Stimulated activated CD4-positive, alpha-beta T cell treated with anti-CD3 and anti-CD28 coated beads, Interleukin-15, amount 100 ng/mL, for 24 hours (primary cell): ENCODE results near the gene TNIK.
"Not testable (repeated sequence)": the region's sequence is repeated elsewhere in the genome, so short reads cannot be mapped to it uniquely, and the experiment has no call there.

ENCODE experiments used
- DNase-seq: peaks from one replicate; pipeline ENCODE4 v3.0.0-alpha.2; 2020

Gene TNIK

DNA sequence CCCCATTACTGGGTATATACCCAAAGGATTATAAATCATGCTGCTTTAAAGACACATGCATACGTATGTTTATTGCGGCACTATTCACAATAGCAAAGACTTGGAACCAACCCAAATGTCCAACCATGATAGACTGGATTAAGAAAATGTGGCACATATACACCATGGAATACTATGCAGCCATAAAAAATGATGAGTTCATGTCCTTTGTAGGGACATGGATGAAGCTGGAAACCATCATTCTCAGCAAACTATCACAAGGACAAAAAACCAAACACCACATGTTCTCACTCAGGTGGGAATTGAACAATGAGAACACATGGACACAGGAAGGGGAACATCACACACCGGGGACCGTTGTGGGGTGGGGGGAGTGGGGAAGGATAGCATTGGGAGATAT, 155.7 kb downstream of the TNIK start:
- DNase-seq = not testable (repeated sequence)

DNA sequence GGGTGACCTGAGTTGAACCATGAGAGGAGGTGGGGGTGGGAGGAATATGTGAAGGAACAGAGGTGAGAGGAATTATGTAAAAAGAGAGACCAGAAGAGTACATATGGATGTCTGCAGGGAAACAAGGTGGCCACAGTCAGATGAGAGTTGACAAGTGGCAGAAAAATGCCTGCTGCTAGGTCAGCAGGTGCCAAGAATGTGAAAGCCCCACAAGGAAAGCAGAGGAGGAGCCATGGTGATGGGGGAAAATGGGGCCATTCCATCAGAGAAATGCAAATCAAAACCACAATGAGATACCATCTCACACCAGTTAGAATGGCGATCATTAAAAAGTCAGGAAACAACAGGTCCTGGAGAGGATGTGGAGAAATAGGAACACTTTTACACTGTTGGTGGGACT, 156.2 kb downstream of the TNIK start:
- not testable (repeated sequence) for DNase-seq

DNA sequence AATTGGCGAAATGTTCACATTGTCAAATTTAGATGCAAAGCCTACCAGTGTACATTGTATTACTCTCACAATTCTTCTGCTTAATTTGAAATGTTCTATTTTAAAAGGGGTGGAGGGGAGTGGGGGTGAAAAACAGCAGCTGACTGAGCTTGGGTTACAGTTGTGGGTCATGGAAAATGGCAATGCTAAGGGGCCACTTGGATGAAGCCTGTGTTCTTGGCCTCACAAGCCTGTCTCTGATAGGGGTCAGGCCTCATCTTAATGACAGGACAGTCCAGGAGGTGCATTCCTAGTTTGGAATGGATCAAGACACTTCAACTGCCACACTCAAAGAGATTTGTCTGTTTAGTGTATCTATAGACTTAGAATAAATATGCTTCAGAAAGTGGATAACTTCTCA, 158.2 kb downstream of the TNIK start:
- no peak for DNase-seq

DNA sequence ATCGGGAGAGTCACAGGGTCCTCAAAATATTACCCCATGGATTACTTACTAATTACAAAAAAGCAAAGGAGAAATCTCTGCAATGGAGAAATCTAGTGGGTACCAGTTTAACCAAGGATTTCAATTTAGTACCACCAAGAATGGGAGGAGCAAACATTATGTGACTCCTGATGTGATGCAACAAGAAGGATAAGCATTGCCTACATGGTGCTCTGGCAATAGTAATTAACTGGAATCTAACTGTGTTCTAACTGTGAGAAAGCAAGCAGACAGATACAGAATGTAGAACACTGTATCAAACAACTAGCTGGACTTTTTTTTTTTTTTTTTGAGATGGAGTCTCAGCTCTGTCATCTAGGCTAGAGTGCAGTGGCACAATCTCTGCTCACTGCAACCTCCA, 159.2 kb downstream of the TNIK start:
- no peak for DNase-seq

DNA sequence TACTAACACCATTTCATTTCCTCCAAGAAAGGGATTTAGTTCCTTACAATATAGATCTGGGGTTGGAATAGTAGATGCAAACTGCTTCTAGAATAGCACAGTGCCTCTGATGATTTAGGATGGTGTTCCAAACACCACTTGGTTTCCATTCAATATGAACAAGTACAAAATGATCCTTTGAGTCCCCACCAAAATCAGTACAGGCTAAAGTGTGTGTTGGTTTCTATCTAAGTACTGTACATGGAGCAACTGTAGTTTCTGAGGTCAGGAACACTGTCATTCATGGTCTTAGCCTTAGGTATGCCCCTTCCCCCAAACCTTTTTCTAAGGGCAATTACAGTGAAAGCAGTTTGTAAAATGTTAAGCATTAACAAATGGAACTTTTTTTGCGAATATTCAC, 162.3 kb downstream of the TNIK start:
- no peak for DNase-seq

DNA sequence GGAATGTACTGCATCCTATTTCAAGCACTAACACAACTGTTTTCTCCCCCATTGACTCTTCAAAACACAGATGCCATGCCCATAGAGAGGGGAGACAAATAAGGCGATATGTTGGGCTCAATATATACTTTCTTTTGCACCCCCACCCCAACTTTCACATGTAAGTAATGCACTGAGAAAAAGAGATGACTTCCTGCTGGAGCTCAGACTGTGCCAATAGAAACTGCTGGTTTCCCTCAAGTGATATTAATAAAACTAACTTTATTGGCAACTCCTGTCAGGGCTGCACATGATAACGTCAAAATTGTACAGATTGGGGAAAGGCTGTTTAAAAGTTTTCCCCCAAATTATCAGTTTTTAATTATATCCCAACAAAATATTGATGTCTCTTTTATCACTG, 163.0 kb downstream of the TNIK start:
- DNase-seq = no peak

DNA sequence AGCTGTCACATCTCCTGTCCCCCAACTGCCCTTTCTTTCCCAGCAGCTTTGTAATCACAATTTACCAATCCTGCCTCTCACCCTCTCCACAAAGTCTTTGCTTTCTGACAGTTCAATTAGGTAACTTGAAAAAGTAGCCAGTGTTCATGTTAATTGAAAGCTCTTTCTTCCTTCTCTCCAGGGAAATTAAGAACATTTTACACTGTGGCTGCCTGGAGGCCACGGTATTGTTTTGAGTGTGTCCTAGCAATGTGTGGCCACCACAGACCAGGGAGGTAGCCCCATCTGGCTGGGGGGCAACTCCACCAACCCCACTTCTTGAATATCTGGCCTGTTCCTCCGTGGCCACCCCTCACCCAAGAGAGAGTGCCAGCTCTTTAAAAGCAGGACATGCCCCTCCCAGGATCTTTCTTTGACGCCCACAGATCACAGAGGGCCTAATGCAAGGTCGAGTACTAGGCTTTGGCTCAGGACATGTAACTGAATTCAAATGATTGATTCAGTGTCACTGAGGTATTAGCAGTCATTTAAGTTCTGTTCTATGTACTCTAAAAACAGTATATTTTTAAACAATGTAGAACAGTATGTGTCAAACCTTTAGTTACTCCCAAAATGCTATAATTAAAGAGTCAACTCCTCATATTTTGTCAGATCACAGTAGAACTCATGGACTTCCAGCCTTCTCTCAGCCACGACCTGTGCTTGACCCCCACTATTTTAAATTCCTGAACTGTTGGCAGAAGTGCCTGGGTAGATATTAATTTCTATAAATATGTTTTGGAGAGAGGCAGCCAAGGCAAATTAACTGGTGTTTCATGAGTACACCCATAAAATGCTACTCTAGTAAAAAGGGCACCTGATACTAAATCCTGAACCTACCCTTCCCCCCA, 164.5 kb downstream of the TNIK start:
- no peak for DNase-seq

DNA sequence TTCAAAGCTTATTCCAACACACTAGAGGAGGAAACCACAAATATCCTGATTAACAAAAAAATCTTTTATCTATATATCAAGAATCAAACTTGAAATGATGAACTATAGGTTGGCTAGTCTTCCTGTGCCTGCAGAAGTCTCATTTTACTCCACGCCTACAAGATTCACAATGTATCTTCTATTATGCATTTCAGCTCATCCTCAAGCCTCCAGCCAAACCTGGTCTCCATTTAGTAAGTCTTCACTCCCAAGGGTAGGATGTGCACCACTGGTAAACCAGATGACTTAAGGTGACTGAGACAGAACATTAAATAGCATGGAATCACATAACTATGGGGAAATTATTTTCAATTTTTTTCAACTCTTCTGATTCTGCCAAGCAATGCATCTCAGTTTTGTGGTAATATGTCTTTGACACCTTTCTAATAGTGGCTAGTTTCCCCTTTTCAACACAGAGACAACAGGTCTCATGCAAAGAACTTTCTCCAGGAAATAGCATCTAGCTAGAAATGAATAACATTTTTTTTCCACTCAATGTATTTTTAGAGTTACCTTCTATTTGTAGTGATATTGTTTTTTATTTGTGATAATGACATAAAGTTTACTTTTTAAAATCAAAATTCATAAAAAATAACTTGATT, 166.9 kb downstream of the TNIK start:
- no peak for DNase-seq

DNA sequence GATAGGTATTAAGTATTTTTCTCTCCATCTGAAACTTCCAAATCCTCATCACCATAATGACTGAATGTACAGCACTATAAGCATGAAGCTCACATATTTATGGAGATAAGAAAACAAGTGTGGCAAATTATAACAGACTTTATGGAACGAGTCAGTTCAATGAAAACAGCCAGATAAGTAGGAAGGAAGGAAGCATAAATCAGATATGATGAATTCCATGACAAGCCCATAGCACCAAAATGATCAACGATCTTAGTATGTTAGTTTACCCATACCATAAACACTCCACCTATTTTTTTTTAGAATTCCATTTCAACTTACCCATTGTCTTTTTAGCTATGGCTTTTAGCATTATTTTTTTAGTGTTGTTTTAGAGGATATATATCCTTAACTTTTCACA, 169.5 kb downstream of the TNIK start:
- no peak for DNase-seq

DNA sequence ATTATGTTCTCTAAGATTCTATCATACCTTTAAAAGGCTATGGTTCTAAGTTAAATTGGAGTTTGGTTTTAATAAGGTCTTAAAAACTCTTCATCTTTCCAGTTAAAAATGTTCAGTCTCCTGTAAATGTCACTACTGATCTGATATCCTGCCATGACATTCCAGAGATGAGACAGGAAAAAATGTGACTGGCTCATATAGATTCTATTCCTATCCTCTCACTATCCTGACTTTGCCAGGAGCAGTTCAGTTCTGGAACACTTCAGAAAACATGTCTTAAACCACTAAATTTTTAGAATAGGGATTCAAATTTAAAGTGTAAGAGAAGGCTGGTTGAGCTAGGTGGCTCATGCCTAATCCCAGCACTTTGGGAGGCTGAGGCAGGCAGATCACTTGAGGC, 170.9 kb downstream of the TNIK start:
- no peak for DNase-seq

DNA sequence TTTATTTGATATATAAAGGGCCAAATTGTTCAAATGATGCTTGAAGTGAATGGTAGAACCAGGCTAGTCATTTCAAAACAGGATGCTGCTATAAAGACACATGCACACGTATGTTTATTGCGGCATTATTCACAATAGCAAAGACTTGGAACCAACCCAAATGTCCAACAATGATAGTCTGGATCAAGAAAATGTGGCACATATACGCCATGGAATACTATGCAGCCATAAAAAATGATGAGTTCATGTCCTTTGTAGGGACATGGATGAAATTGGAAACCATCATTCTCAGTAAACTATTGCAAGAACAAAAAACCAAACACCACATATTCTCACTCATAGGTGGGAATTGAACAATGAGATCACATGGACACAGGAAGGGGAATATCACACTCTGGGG, 172.4 kb downstream of the TNIK start:
- DNase-seq = not testable (repeated sequence)

DNA sequence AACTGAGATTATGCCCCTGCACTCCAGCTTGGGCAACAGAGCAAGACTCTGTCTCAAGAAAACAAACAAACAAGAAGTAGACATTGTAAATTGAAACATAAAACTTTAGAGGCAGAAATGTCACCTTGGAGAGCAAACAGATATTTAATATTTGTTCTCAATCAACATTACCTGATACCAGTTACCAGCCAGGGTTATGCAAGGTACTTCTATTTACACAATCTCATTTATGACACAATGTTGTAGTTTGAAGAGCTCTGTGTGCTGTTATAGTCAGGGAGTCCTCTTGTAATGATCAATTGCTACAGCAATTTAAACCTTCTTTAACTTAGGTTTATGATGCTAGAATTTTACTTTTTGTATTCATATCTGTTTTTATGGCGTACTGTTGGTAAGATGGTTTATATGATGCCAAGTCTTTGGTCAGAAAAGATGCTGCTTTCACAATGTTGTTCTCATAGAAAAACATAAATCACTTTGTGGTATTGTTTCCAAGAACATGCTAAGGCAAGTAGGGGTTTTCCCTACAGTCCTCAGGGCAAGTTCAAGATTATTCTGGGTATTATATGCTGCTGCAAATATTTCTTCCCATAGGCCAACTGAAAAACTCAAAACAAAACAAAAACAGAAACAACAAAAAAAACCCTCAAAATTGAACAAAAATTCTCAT, 173.5 kb downstream of the TNIK start:
- no peak for DNase-seq

DNA sequence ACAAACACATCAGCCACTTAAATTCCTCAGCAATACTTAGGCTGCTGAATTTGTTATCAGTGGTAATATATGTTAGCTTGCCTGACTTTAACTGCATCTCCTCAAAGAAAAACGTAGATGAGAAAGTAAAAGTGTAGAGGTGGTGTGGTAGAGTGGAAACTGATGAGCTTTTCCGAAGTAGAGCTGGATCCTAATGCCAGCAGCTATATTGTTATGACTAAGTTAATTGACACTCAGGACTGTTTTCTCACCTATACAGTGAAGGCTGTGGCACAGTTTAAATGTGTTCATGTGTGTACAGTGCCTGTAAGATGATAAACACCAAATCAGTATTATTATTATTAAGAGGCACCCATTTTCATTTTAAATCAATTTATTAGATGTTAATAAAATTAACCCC, 174.9 kb downstream of the TNIK start:
- DNase-seq = no peak

DNA sequence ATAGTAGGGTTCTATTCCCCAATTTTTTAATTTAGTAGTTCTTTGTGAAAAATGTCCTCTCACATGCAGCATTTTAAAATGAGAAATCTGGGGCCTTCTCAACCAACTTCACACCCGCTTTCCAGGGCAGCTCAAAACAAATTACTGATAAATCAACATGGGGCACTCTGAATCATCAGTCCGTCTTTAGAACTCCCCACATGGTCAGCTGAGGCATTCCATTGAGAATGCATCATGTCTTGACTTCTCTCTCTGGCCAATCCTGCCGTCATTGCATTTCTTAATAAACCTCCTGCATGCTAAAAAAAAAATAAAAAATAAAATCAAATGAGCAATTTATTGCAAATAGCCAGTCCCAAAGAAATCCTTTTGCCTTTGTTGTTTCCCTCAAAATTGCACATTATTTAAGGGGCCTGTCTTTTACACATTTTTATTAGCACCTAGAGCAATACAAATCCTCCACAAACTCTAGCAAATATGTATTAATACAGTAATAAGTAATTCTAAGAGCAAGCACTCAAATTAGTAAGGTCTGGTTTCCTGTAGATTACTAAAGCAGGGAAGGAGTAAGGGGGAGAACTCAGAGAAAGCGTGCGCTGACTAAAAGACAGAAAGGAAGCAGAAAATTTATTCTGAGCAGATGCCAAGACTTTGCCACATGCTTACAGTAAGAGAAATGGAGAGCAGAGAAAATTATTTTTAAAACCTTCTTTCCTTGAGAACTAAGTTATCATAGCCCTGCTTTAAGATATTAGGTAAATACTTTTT, 175.7 kb downstream of the TNIK start:
- peak; percentile 28 for DNase-seq

DNA sequence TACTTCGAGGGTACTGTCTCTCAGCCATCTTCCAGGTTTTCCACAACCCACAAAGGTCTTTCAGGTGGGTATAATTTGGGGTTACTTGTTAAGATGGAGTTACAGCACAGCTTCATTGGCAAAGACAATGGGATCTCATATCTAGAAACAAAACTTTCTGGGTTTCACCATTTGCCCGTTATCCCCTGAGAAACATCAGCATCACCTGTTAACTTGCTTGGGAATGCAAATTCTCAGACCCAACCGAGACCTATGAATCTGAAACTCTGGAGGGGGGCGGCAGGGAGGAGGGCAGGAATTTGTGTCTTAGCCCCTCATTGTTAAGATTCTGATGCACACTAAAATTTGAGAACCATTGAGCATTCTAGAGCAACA, 176.4 kb downstream of the TNIK start:
- DNase-seq = no peak

DNA sequence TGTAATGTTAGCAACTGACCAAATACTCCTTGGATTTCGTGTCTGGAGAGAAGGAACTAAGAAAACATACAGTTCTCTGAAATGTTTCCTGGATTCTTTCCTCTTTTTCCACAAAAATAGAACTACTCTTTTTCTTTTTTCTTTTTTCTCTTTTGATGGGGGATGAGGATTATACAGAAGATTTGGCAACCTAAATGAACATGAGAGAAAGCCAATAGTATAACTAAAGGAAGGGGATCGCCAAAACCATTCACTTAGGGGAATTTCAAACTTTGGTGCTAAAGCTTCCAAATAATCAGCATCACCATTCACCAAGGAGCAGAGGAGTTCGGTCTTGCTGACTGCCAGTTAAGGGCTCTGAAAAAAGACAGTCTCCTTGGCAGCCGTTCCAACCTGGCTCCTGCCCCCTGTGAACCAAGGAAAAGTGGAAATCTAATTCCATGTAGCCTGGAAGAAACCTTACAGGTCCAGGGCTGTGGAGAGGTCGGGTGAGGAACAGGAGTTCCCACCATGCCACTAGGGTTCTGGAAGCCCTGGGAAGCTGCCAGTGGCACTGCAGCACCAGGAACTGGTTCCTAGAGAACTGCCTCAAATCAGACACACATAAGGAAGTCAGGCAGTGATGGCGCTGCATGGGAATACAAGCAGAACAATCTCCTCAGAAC, 176.9 kb downstream of the TNIK start:
- DNase-seq = no peak

DNA sequence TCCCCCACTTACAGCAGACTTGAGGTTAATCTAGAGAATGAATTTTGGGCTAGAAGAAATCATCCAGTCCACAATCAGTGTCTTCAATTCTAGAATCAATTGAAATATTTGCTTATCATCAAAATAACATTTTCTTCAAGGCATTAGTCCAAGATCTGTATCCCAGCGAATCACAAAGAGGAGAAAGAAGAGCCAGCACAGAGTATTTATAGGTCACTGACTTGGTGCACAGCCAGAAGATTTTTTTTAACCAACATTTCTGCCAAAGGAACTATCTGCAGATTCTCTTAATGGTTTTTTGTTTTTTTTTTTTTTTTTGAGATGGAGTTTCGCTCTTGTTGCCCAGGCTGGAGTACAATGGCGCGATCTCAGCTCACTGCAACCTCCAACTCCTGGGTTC, 178.2 kb downstream of the TNIK start:
- DNase-seq = no peak

DNA sequence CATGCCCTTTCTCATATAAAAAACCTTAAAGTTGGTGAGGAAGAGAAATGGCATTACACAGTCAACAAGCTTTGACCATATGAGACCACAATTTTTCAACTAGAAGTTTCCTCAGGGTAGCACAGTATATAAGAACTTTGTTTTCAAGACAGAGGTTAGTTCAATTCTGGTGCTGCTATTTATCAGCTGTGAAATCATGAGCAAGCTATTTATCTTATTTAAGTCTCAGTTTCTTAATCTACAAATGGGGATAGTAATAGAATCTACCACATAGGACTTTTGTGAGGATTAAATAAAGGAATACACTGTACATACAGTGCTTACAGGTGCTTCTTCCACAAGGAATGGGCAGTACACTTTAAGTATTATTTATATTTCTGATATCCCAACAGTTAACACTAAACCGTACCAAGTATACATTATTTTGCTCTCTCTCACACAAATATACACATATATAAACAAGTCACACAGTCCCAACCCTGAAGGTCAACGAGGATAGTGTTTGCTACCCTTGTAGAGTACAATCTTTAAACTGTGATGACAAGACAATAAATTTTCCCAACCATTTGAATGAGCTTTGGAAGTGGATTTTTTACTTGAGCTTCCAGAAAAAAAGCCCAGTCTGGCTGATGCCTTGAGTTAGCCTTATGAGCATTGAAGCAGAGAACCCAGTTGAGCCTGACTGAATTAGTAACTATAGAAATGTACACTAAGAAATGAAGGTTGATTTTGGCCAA, 178.8 kb downstream of the TNIK start:
- no peak for DNase-seq

DNA sequence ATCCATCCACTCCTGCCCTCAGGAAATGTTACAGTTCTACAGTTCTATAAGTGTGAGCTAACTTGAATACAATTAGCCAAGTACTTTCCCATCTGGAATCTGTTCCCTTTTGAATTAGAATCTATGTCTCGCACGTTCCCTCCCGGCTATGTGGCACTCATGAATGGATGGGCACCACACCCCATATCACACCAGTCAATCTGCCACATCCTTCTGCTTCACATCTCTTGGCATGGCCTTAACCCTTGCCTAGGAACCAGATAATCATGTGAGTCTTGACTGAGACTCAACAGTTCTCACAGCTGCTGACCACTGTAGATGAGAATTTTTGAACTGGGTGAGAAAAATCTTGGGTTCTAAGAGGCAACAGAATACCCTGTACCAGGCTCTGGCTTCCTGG, 180.2 kb downstream of the TNIK start:
- no peak for DNase-seq

DNA sequence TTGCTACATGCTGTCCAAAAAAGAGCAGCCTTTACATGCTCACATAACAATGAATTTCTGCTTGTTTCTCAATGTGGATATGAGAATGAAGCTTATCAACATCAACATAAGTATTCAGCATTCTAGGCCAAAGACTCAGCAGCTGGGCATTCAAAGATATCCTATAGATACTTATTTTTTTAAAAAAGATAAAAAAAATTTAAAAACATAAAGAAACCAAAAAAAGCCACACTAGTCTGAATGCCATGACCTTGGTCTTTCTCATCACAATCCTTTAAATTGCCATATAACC, 182.0 kb downstream of the TNIK start:
- no peak for DNase-seq

DNA sequence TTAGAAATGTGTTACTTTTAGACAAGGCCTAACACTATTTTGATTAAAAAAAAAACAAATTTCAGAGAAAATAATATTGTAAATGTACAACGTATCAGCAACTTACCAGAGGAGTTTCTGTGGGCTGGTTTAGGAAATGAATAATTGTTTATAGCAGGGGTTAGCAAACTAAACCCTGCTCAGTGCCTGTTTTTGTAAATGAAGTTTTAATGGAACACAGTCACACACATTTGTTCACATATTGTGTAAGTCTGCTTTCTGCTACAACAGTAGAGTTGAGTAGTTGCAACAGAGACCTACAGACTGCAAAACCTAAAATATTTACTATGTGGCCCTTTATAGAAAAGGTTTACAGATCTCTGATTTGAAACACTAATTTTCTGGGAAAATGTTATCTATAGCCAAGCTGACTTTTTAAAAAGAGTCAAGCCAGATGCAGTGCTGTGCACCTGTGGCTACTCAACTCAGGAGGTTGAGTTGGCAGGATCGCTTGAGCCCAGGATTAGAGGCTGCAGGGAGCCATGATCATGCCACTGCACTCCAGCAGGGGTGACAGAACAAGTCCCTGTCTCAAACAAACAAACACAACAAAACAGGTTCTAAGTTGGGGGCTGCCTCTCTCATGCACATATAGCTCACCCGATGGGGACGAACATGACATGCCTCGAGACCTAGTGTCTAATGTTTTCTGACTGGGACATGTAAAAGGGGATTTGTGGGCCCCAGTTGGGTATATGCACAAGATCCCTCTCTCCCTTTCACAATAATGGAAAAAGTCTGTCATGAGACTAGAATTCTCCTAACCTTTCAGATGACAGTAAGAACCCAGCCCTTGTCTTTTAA, 182.5 kb downstream of the TNIK start:
- no peak for DNase-seq
